GM23248 (cell line): ENCODE results near the gene ITGB6.

Experiments used
- EZH2 ChIP-seq: fragments of 200-600 bp; sonication (generic); IDR thresholded peaks from 2 replicates; pipeline ENCODE4 v1.6.1; 2018; ENCODE audit warnings: antibody characterized with exemption, mild to moderate bottlenecking; ENCODE audit not compliant: insufficient read depth, poor library complexity, severe bottlenecking
- EZH2phosphoT487 ChIP-seq: fragments of 200-600 bp; sonication (generic); IDR thresholded peaks from 2 replicates; pipeline ENCODE4 v1.6.1; 2018; ENCODE audit warnings: antibody characterized with exemption, moderate library complexity, mild to moderate bottlenecking, low read depth; ENCODE audit not compliant: insufficient read depth

- TF ChIP-seq EZH2 (no peak), EZH2phosphoT487 (no peak)
These were observed 7.2 kb upstream of the ITGB6 start for GRCh38 chr2:160207271-160207670.
